Body of pancreas (tissue), 4 donors: ENCODE results near the gene RPL38.
A peak's percentile ranks its signal among the peaks of the same experiment; 100 is the strongest.

ENCODE experiments used
- POLR2A ChIP-seq, 3 donors: fragments of 450-650 bp; IDR thresholded peaks; one replicate each; pipeline ENCODE4 v1.6.1; 2016; ENCODE audit warnings: antibody characterized with exemption in 3 of 3, mild to moderate bottlenecking in 2 of 3
- TF ChIP-seq, protein P1 (sequence below), 7 experiments: fragments of 450-650 bp in 4 of 7; fragments of 200-600 bp in 3 of 7; sonication (generic) in 3 of 7; IDR thresholded peaks; one replicate each; pipeline ENCODE4 v1.5.1; 2016 to 2019; ENCODE audit warnings: antibody characterized with exemption in 7 of 7

DNA sequence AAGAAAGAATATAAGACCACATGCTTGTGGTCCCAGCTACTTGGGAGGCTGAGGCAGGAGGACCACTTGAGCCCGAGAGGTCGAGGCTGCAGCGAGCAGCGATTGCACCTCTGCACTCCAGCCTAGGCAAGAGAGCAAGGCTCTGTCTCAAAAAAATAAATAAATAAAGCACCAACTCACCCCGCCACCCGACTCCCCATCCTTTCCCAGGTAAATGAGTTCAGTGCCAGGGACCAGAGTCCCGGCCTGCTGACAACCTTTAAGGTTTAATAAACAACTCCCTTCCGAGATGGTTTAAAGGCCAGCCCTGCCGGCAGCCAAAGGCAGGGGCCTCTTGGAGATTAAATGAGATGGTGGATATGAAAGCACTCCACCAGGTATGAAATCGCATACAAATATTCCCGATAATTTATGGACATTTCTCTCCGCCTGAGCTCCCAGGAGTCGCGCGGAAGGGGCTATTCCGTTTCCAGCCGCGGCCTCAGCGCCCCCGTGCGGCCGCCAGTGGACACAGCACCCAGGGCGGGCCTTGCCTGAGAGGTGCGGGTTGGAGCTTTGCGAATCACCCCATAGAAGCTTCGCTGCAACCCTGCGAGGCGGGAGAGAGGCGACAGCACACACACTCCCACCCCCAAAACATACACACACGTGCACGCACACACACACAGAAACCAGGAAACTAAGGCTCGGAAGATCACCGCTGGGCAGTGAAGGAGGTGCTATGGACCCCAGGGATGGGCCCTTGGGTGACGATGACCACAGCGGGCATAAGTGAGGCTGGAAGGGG, 4.0 kb upstream of the RPL38 start:
- TF ChIP-seq, protein P1, sequence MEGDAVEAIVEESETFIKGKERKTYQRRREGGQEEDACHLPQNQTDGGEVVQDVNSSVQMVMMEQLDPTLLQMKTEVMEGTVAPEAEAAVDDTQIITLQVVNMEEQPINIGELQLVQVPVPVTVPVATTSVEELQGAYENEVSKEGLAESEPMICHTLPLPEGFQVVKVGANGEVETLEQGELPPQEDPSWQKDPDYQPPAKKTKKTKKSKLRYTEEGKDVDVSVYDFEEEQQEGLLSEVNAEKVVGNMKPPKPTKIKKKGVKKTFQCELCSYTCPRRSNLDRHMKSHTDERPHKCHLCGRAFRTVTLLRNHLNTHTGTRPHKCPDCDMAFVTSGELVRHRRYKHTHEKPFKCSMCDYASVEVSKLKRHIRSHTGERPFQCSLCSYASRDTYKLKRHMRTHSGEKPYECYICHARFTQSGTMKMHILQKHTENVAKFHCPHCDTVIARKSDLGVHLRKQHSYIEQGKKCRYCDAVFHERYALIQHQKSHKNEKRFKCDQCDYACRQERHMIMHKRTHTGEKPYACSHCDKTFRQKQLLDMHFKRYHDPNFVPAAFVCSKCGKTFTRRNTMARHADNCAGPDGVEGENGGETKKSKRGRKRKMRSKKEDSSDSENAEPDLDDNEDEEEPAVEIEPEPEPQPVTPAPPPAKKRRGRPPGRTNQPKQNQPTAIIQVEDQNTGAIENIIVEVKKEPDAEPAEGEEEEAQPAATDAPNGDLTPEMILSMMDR (IDR thresholded peaks at IDR 0.05), result peak; percentile 78 to 99 (median 81)
- TF ChIP-seq POLR2A (IDR thresholded peaks at IDR 0.05), result no peak
